T47D (cell line): ENCODE data around the gene MOB1B.
A peak's percentile ranks its signal among the peaks of the same experiment; 100 is the strongest.

Experiments used
- DNase-seq, 2 experiments: peaks; one replicate each; pipeline versions ENCODE4 v3.0.0 to v3.0.0-alpha.2; 2011 to 2012; ENCODE audit warnings: low read depth in 1 of 2, low spot score in 1 of 2
- JUND ChIP-seq: IDR thresholded peaks from 2 replicates; pipeline ENCODE4 v1.6.1; 2012; ENCODE audit warnings: low read depth
- in situ Hi-C: cut with HindIII; loops from 2 replicates; pipeline ENCODE4 v1.10.0; 2016; ENCODE audit warnings: low sequenced_read_pairs, low pct_unique_long_range_greater_than_20kb

MOB1B gene

GRCh38 chr4:70901984-70902576 lies at the start of gene MOB1B:
Gene MOB1B, plus strand, starts transcription at chr4:70902369. Its CDS starts 168 bp downstream, at chr4:70902537.
- TF ChIP-seq JUND: no peak
- in situ Hi-C loops: no loop called here
- peak; percentile 71 to 76 for DNase-seq

- no peak for DNase-seq
- no peak for TF ChIP-seq JUND
- in situ Hi-C loops: no loop called here
Measured at GRCh38 chr4:70855464-70855863, 46.7 kb upstream of the MOB1B start.

DNA sequence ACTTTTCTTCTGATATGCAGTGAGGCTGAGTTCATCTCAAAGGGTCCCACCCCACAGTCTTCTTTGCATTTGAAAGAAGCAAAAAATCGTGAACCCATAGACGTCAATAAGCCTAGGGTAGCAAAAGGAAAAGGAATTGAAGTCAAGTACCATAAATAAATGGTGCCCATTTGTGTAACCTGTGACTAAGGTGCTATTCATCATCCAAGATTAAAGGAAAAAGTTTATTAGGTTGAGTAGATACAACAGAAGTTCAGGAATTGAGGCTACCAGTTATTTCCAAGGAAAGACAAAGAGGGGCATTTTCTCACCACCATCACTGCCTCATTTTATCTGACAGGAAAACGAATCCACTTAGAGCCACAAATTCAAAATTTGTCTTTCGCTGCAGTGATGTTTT lies 43.7 kb upstream of the MOB1B start:
- no peak for TF ChIP-seq JUND
- in situ Hi-C loops: no loop called here
- DNase-seq: no peak

- DNase-seq: no peak
- in situ Hi-C loops: no loop called here
- TF ChIP-seq JUND: no peak
Measured at GRCh38 chr4:70859066-70859465, 43.1 kb upstream of the MOB1B start.

GRCh38 chr4:70863099-70863790 lies 38.9 kb upstream of the MOB1B start:
- no peak for TF ChIP-seq JUND
- no peak for DNase-seq
- in situ Hi-C loops: no loop called here

- TF ChIP-seq JUND: no peak
- in situ Hi-C loops: no loop called here
- no peak for DNase-seq
Measured at GRCh38 chr4:70868778-70869177, 33.4 kb upstream of the MOB1B start.

DNA sequence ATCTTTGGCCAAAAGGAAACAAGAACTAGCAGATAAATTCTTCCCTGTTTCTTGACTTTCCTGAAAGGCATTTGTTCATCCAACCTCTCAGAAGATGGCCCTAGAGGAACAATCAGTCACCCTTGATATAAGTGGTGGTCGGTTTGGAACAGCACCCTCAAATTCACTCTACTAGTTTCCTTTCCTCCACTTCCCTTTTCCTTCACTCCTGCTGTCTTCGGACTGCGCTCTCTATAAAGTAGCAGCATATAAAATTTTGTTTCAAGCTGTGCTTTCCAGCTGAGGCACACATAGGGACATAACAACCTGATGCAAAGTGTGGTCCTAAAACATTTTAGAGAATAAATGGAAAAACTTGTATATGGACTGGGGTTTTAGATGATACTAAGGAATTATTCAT lies 29.0 kb upstream of the MOB1B start:
- no peak for TF ChIP-seq JUND
- in situ Hi-C loops: no loop called here
- no peak for DNase-seq

DNA sequence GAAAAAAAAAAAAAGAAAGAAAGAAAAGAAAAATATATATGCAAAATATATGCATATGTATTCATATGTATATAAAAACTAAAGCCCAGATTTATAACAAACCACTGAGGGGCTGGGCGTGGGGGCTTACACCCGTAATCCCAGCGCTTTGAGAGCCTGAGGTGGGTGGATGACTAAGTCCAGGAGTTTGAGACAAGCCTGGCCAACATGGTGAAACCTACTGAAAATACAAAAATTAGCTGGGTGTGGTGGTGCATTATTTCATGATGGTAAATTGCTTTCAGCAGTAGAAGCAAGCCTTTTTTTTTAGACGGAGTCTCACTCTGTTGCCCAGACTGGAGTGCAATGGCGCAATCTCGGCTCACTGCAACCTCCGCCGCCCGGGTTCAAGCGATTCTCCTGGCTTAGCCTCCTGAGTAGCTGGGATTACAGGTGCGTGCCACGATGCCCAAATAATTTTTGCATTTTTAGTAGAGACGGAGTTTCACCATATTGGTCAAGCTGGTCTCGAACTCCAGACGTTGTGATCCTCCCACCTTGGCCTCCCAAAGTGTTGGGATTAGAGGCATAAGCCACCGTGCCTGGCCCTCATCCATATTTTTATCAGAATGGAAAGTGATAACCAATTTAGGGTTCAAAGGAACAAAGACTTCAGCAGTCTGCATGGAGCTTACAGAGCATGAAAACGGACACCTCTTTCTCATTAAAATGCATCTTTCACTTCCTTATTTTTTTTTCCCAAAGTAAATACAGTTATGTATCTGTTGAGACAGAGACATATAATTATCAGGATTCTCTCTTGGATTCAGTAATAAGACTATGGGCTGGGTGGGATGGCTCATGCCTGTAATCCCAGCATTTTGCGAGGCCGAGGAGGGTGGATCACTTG lies 27.7 kb upstream of the MOB1B start:
- no peak for DNase-seq
- in situ Hi-C loops: no loop called here
- TF ChIP-seq JUND: no peak

DNA sequence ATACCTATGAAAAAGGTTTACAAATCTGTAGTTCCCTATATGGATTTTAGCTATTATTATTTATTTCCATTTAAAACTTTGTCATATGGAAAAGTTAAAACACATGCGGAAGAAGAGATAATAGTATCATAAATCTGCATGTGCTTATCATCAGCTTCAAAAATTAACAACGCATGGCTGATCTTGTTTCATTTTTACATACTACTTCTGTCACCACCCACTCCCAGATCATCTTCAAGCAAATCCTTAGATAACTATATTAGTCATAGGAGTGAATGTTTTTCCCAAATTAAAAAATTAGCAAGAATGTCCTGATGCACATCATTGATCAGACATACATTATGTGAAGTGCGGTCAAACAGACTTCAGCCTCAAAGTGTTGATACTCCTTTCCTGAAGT lies 24.6 kb upstream of the MOB1B start:
- no peak for TF ChIP-seq JUND
- in situ Hi-C loops: no loop called here
- DNase-seq: no peak

- TF ChIP-seq JUND: no peak
- no peak for DNase-seq
- in situ Hi-C loops: no loop called here
Measured at GRCh38 chr4:70880739-70881138, 21.4 kb upstream of the MOB1B start.

DNA sequence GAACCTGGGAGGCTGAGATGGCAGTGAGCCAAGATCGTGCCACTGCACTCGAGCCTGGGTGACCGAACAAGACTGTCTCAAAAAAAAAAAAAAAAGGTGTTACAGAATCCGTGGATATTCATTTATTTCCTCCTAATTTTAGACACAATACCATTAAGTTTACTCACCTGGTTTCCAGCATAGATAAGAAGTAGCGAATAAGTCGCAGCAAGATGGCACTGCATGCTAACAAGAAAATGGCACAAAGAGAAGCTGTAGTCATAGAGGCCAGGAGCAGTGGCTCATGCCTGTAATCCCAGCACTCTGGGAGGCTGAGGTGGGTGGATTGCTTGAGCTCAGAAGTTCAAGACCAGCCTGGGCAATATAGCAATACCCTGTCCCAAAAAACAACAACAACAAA lies 17.0 kb upstream of the MOB1B start:
- in situ Hi-C loops: no loop called here
- DNase-seq: no peak
- no peak for TF ChIP-seq JUND

DNA sequence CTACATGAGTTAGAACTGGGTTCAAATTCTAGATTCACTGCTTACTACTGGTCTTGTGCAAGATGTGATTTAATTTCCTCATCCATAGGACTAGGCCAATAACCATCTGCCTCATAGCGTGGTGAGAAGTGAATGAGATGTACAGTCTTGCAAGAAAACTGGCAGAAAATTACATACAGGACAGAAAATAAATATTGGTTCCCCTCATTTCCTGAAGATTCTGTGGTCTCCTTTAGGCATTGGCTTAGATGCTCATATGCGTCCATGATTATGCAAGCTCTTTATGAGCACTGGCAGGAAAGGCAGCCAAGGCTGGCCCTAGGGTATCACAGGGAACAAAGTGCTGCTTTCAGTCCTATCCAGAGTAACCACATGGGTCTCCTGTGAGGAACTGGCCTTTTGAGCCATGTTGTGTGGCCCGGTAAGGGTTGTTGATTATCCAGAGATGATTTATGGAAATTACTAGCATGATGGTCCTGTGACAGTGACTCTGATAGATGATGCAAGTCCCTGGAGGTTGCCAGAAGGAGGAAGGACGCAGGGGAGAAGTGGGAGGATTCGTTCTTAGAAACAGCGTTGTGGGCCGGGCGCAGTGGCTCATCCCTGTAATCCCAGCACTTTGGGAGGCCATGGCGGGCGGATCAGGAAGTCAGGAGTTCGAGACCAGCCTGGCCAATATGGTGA lies 9.9 kb upstream of the MOB1B start:
- in situ Hi-C loops: no loop called here
- DNase-seq: no peak
- TF ChIP-seq JUND: no peak
